NCI-H82 (cell line): Measurements from ENCODE around the gene PIP4K2C.
A peak's percentile ranks its signal among the peaks of the same experiment; 100 is the strongest.
"Not testable (repeated sequence)": the region's sequence is repeated elsewhere in the genome, so short reads cannot be mapped to it uniquely, and the experiment has no call there.

Experiments
- DNase-seq: peaks from one replicate; lab custom pipeline; 2025; lab: John Stamatoyannopoulos, UW

PIP4K2C gene

GRCh38 chr12:57585156-57585555 is 5.8 kb upstream of the PIP4K2C start:
- DNase-seq, result no peak

GRCh38 chr12:57586128-57586527 is 4.9 kb upstream of the PIP4K2C start:
- DNase-seq, result no peak

GRCh38 chr12:57586832-57587429 is 4.1 kb upstream of the PIP4K2C start:
- no peak for DNase-seq

- not testable (repeated sequence) for DNase-seq
These were observed 1.9 kb upstream of the PIP4K2C start for GRCh38 chr12:57588951-57589610.

GRCh38 chr12:57590479-57590863 is 521 bp upstream of the PIP4K2C start:
- no peak for DNase-seq

- DNase-seq, result no peak
These were observed 862 bp downstream of the PIP4K2C start for GRCh38 chr12:57591782-57592325.

- DNase-seq, result peak; percentile 46
These were observed 1.7 kb downstream of the PIP4K2C start for GRCh38 chr12:57592551-57593165.

GRCh38 chr12:57593187-57593586 is 2.2 kb downstream of the PIP4K2C start:
- DNase-seq, result peak; percentile 88

GRCh38 chr12:57600395-57600794 is 9.4 kb downstream of the PIP4K2C start:
- DNase-seq, result no peak

GRCh38 chr12:57602544-57602943 is 11.6 kb downstream of the PIP4K2C start:
- DNase-seq, result peak; percentile 84

- DNase-seq, result no peak
These were observed 12.3 kb downstream of the PIP4K2C start for GRCh38 chr12:57603324-57603723.

GRCh38 chr12:57603815-57604453 is 12.9 kb downstream of the PIP4K2C start:
- DNase-seq, result peak; percentile 32

- peak; percentile 73 for DNase-seq
These were observed 13.5 kb downstream of the PIP4K2C start, which contains the start of gene DTX3 for GRCh38 chr12:57604454-57604991. DTX3 (plus strand) TSS chr12:57604824; CDS start chr12:57606518, 1,694 bp downstream.

GRCh38 chr12:57604992-57605810 is 14.2 kb downstream of the PIP4K2C start:
- DNase-seq, result peak; percentile 75

GRCh38 chr12:57605811-57606311 is 14.9 kb downstream of the PIP4K2C start:
- DNase-seq, result no peak

- no peak for DNase-seq
These were observed 15.4 kb downstream of the PIP4K2C start for GRCh38 chr12:57606399-57606798.

- DNase-seq, result no peak
These were observed 15.8 kb downstream of the PIP4K2C start for GRCh38 chr12:57606821-57607220.

- DNase-seq, result peak; percentile 87
These were observed 17.1 kb downstream of the PIP4K2C start for GRCh38 chr12:57607958-57608663.

- peak; percentile 31 for DNase-seq
These were observed 18.2 kb downstream of the PIP4K2C start for GRCh38 chr12:57609101-57609780.
